ENCODE data around the gene CDC45. TPM values are rescaled to one million over a fixed set of nuclear protein-coding genes. Genes with fewer than 3 reads are reported as not detected.

Gene CDC45
- total RNA-seq, 1 experiment from 2014 or later, result 16.3 TPM

DNA sequence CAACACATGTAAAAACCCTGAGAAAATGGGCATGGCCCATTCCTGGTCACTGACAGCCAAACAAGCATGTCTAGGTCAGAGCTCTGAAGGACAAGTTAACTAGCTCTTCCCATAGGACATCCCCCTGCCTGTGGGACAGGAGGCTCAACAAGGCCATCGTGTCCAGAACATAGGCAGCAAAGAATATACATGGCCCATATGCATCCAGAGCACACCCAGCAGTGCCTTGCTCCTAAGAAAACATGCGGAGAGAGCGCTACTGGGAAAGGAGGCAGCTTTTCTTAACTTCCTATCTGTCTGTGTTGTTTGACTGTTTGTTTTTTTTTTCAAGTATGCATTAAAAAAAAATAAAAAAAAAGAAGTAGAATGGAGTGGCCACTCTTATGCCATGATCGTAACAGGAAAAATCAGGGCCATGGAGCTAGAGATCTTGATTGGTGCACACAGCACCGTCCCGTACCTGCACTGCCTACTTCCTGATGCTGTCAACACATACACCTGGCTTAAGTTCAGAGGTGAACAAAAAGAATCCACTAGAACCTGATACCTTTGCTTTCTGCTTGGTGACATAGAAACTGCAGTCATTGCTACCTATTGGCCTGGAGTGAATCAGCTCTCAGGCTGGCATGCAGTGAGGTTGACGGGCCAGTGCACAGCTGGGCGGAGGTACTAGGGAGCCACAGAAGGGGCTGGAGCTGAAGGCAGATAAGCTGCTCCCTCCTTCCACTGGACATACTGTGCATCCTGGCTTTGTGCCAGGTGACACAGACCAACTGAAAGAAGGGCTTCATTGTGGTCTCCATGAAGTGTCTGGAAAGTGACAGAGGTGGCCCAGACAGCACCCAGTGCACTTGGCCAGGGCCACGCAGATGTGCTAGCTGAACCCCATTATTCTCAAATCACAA, 12.6 kb upstream of the CDC45 start:
- no peak for DNase-seq (ENCODE audit: extremely low read depth, low read depth)

DNA sequence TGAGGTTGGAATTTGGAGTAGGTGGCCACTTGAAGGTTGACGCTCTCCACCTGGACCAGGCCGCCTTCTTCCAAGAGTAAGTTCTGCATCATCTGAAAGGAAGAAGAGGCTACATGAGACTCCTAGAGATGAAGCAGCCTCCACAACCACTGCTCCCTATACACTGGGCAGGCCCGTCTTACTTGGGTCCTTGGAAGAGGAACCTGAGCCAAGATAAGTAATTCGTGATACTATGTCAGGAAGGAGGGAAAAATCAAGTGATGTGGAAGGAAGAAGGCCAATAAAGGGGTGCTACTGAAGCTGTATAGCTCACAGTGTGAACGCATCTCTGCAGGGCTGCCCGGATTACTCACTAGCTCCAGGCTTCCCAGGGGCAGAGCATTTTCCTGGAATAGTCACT, 11.8 kb upstream of the CDC45 start:
- no peak for DNase-seq (ENCODE audit: extremely low read depth, low read depth)

- DNase-seq (ENCODE audit: extremely low read depth, low read depth), result no peak
Observed at GRCh38 chr22:19469421-19469820, 10.3 kb upstream of the CDC45 start.

GRCh38 chr22:19470010-19470409, 9.7 kb upstream of the CDC45 start:
- no peak for DNase-seq (ENCODE audit: extremely low read depth, low read depth)

- no peak for DNase-seq (ENCODE audit: extremely low read depth, low read depth)
Observed at GRCh38 chr22:19471572-19471971, 8.1 kb upstream of the CDC45 start.

- no peak for DNase-seq (ENCODE audit: extremely low read depth, low read depth)
Observed at GRCh38 chr22:19472233-19472632, 7.5 kb upstream of the CDC45 start.

GRCh38 chr22:19473578-19473977, 6.1 kb upstream of the CDC45 start:
- no peak for DNase-seq (ENCODE audit: extremely low read depth, low read depth)

DNA sequence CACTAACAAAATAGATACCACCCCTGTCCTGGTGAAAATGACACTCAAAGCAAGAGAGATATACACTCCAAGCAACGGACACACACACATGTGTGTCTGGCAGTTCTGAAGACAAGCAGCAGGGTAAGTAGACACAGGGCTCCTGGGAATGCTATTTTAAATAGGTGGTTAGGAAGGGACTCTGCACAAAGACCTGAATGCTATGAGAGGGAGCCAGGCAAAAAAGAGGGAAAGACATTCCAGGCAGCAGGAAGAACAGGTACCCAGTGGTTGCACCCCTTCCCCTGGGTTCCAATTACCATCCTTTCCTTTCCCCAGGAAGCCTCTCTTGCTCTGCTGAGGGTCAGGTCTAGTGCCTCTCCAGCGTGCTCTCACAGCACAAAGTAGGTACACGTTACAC, 3.7 kb upstream of the CDC45 start:
- DNase-seq (ENCODE audit: extremely low read depth, low read depth), result no peak

GRCh38 chr22:19477321-19478044, 2.2 kb upstream of the CDC45 start:
- DNase-seq (ENCODE audit: extremely low read depth, low read depth), result no peak

DNA sequence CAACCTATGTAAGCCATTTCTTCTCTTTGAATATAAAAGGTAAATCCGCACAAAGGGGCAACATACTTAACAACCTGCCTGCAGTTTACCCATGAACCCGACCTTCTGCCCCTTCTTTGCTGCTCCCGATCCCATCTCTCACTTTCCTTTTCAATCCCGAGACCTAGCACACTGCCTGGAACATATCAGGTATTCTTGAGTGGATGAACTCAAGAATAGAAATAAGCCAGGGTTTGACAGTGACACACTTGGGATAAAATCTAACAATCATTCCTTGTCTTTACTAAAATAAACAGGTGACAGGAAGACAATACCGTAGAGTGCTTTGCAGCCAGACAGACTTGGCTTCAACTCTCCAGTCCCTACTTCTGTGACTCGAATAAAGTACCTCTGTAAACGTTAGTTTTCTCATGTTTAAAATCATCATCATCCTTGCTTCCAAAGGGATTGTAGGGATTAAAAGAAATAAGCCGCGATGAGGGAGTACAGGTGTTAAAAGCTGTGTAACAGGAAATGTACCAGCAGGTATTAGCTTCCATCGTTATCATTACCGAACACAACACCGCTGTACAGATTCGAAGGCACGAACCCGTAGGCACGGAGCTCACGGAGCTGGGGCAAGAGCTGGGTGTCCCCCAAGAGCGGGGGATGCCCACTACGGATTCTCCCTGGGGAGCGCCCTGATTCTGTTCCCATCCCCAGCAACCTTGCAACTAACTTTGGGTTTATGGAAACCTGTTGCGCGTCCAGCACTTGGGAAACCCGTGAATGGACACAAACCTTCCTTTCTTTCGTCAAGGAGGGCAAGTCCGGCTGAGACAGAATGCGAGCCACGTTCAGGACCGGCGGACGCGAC, 1.4 kb upstream of the CDC45 start:
- no peak for DNase-seq (ENCODE audit: extremely low read depth, low read depth)

- DNase-seq (ENCODE audit: extremely low read depth, low read depth), result peak; percentile 59
Observed at GRCh38 chr22:19478901-19479354, 792 bp upstream of the CDC45 start, which contains the start of gene UFD1. TSS of gene UFD1 (minus strand) at chr22:19479193. CDS start at chr22:19479085, 108 bp downstream.

DNA sequence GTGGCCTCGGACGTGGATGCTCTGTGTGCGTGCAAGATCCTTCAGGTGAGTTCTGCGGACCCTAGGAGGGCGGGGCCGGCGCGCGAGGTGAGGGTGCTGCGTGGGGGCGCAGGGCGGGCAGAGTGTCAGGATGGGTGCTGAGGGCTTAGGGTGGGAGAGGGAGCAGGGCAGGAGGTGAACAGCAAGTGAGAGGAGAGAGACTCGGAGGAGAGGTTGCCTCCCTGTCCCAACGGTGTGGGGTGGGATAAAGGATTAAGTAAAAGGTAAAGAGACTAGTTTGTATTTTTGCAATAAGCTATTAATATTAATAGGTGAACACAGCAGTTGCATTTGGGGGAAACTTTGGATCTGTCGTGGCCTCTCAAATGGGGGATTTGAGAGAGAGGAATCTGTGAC, 451 bp downstream of the CDC45 start:
- no peak for DNase-seq (ENCODE audit: extremely low read depth, low read depth)

DNA sequence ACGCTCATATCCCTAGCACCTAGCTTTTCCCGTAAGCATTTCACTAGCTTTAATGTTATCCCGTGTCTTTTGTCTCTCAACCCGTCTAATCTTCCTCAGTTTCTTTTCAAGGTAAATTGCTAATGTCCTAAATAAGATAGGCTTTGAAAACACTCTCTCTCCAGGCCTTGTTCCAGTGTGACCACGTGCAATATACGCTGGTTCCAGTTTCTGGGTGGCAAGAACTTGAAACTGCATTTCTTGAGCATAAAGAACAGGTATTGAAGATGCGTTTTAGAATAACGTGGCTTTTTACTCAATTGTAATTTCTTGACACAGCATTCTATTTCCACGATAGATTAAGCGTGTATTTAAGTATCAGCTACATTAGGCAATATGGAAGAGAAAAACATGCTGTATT, 1.1 kb downstream of the CDC45 start:
- DNase-seq (ENCODE audit: extremely low read depth, low read depth), result no peak

- no peak for DNase-seq (ENCODE audit: extremely low read depth, low read depth)
Observed at GRCh38 chr22:19482297-19482696, 2.6 kb downstream of the CDC45 start.

GRCh38 chr22:19483481-19484244, 3.9 kb downstream of the CDC45 start:
- DNase-seq (ENCODE audit: extremely low read depth, low read depth), result no peak

- DNase-seq (ENCODE audit: extremely low read depth, low read depth), result no peak
Observed at GRCh38 chr22:19488285-19488684, 8.6 kb downstream of the CDC45 start.

DNA sequence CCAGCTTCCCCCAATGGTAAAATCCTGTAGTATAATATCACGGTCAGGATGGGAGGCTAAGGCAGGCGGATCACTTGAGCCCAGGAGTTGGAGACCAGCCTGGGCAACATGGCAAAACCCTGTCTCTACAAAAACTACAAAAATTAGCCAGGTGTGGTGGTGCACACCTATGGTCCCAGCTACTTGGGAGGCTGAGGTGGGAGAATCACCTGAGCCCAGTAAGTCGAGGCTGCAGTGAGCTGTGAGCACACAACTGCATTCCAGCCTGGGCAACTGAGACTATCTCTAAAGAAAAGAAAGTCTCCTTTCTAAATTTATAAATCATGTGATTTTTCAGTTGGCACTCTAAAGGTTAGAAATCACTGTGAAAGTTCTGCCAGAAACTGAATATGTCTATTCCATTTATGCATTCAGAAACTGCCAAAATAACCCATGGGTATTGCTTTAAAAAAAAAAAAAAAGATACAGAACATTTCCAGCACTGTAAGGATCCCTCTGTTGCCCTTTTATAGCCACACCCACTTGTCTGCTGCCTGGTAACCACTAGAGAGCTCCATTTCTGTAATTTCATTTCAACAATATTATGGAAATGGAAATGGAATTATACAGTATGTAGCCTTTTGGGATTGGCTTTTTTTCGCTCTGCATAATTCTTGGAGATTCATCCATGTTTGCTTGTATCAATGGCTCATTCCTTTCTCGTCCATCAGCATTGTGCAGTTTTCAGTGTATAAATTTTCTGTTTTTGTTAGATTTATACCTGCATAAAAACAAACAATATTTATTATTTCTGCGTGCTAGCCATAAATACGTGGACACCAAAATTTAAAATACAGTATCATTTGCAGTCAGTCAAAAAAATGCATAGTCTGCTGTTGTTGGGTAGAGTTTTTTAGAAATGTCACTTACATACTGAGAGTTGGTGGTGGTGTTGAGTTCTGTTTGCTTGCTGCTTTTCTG, 9.4 kb downstream of the CDC45 start:
- no peak for DNase-seq (ENCODE audit: extremely low read depth, low read depth)

DNA sequence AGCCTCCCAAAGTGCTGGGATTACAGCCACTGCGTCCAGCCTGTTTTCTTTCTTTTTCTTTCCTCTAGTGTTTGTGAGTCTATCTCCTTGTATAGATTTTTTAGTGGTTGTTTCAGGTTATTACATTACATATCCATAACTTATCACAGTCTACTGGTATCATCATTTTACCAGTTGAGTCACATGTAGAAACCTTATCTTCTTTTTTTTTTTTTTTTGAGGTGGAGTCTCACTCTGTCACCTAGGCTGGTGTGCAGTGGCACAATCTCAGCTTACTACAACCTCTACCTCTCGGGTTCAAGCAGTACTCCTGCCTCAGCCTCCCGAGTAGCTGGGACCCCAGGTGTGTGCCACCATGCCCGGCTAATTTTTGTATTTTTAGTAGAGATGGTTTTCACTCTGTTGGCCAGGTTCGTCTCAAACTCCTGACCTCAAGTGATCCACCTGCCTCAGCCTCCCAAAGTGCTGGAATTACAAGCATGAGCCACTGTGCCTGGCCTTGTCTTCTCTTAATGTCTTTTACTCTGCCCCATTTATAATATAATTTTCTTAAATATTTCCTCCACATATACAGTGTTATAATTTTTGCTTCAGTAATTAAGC, 11.0 kb downstream of the CDC45 start:
- DNase-seq (ENCODE audit: extremely low read depth, low read depth), result no peak

Measured in NCI-H460 (cell line).